SK-N-SH (cell line): Measurements from ENCODE around the gene CLN6. TPM values are rescaled to one million over a fixed set of nuclear protein-coding genes. Genes with fewer than 3 reads are reported as not detected.

Source experiments
- CTCF ChIA-PET: fragments of 300-600, 350-600 bp; formaldehyde crosslinking; extraction: SDS; loops from one replicate; lab custom pipeline; 2021; lab: Yijun Ruan, JAX
- POLR2A ChIA-PET: fragments of 350-600 bp; sonication (Branson Sonifier 250); formaldehyde crosslinking; extraction: SDS; loops from one replicate; lab custom pipeline; 2020; ENCODE audit warnings: antibody characterized with exemption, inconsistent platforms; lab: Yijun Ruan, JAX
- DNase-seq: peaks from one replicate; pipeline ENCODE4 v3.0.0; 2012
- H2AFZ ChIP-seq: fragments of 200-600 bp; sonication (generic); 2 replicates; pipeline ENCODE4 v1.8.1; 2016; ENCODE audit warnings: antibody characterized with exemption, mild to moderate bottlenecking, low read depth
- H3F3A ChIP-seq: fragments of 200-600 bp; sonication (generic); replicated peaks from 2 replicates; pipeline ENCODE3; 2016; ENCODE audit warnings: antibody characterized with exemption, mild to moderate bottlenecking; ENCODE audit not compliant: insufficient read depth
- H3K27ac ChIP-seq, 2 experiments: fragments of 200-500 bp in 1 of 2; fragments of 200-600 bp in 1 of 2; sonication (Bioruptor generic) in 1 of 2; sonication (generic), shearing (Covaris generic) in 1 of 2; 2 replicates each; pipeline versions ENCODE4 v1.5.1 to v1.6.1; 2014 to 2016; ENCODE audit warnings: low read depth in 2 of 2, inconsistent platforms in 1 of 2, low read length in 1 of 2, mild to moderate bottlenecking in 1 of 2, mixed read lengths in 1 of 2
- H3K27me3 ChIP-seq: fragments of 200-600 bp; sonication (generic), shearing (Covaris generic); 2 replicates; pipeline ENCODE4 v1.6.1; 2016; ENCODE audit warnings: mixed run types; ENCODE audit not compliant: insufficient read depth
- H3K36me3 ChIP-seq, 2 experiments: fragments of 200-500 bp in 1 of 2; fragments of 200-600 bp in 1 of 2; sonication (Bioruptor generic) in 1 of 2; sonication (generic) in 1 of 2; replicated peaks in 1 of 2; 2 replicates each; pipeline versions ENCODE3 to v1.5.1; 2014 to 2016; ENCODE audit warnings: low read length in 1 of 2, mild to moderate bottlenecking in 1 of 2; ENCODE audit not compliant: insufficient read depth in 2 of 2, control insufficient read depth in 1 of 2
- H3K4me1 ChIP-seq, 2 experiments: fragments of 200-500 bp in 1 of 2; fragments of 200-600 bp in 1 of 2; sonication (Bioruptor generic) in 1 of 2; sonication (generic), shearing (Covaris generic) in 1 of 2; 2 replicates each; pipeline versions ENCODE4 v1.5.1 to v1.6.1; 2014 to 2016; ENCODE audit warnings: low read depth in 1 of 2, low read length in 1 of 2, mixed run types in 1 of 2; ENCODE audit not compliant: insufficient read depth in 2 of 2, control insufficient read depth in 1 of 2
- H3K4me2 ChIP-seq: fragments of 200-600 bp; sonication (generic), shearing (Covaris generic); 2 replicates; pipeline ENCODE4 v1.6.1; 2017; ENCODE audit warnings: mixed run types
- H3K4me3 ChIP-seq, 2 experiments: fragments of 200-500 bp in 1 of 2; fragments of 200-600 bp in 1 of 2; sonication (Bioruptor generic) in 1 of 2; sonication (generic), shearing (Covaris generic) in 1 of 2; 2 replicates each; pipeline versions ENCODE4 v1.5.1 to v1.8.1; 2014 to 2016; ENCODE audit warnings: low read depth in 2 of 2, inconsistent platforms in 1 of 2, low read length in 1 of 2, mild to moderate bottlenecking in 1 of 2, mixed read lengths in 1 of 2, moderate library complexity in 1 of 2
- H3K79me2 ChIP-seq: fragments of 200-600 bp; sonication (generic); 2 replicates; pipeline ENCODE4 v1.8.1; 2017; ENCODE audit warnings: mild to moderate bottlenecking; ENCODE audit not compliant: insufficient read depth
- H3K9ac ChIP-seq: fragments of 200-600 bp; sonication (generic); 2 replicates; pipeline ENCODE4 v1.6.1; 2017; ENCODE audit warnings: mixed run types
- H3K9me2 ChIP-seq: fragments of 200-600 bp; sonication (generic); 2 replicates; pipeline ENCODE4 v1.6.1; 2017; ENCODE audit warnings: mixed run types
- H3K9me3 ChIP-seq: fragments of 200-600 bp; sonication (generic); 2 replicates; pipeline ENCODE4 v1.6.1; 2017; ENCODE audit warnings: mixed run types, mild to moderate bottlenecking, moderate library complexity
- H4K20me1 ChIP-seq: fragments of 200-600 bp; sonication (generic); 2 replicates; pipeline ENCODE4 v1.6.1; 2017; ENCODE audit warnings: mild to moderate bottlenecking, mixed run types; ENCODE audit not compliant: insufficient read depth
- ELF1 ChIP-seq: IDR thresholded peaks from 2 replicates; pipeline ENCODE4 v1.4.0; 2012
- EP300 ChIP-seq, 2 experiments: IDR thresholded peaks; 2 replicates each; pipeline versions ENCODE4 v1.4.0 to v1.6.1; 2012; ENCODE audit warnings: borderline replicate concordance in 1 of 2, low read depth in 1 of 2, low read length in 1 of 2
- FOSL2 ChIP-seq: IDR thresholded peaks from 2 replicates; pipeline ENCODE4 v1.4.0; 2012; ENCODE audit warnings: low read depth, mild to moderate bottlenecking, moderate library complexity, borderline replicate concordance
- FOXM1 ChIP-seq: IDR thresholded peaks from 2 replicates; pipeline ENCODE4 v1.4.0; 2012; ENCODE audit warnings: low read depth, mild to moderate bottlenecking
- GABPA ChIP-seq: IDR thresholded peaks from 2 replicates; pipeline ENCODE4 v1.4.0; 2012; ENCODE audit warnings: low read depth, mild to moderate bottlenecking
- GATA2 ChIP-seq: sonication (generic); formaldehyde crosslinking; IDR thresholded peaks from 2 replicates; pipeline ENCODE4 v1.5.0; 2020; ENCODE audit warnings: mild to moderate bottlenecking, missing genetic modification reagents
- IRF3 ChIP-seq: fragments of 150-350 bp; IDR thresholded peaks from 2 replicates; pipeline ENCODE4 v1.6.1; 2016; ENCODE audit warnings: mild to moderate bottlenecking, low read depth, low read length
- MEF2A ChIP-seq: IDR thresholded peaks from 2 replicates; pipeline ENCODE4 v1.4.0; 2012; ENCODE audit warnings: low read depth, borderline replicate concordance
- MXI1 ChIP-seq: IDR thresholded peaks from 2 replicates; pipeline ENCODE4 v1.6.1; 2012; ENCODE audit warnings: mild to moderate bottlenecking, low read depth, low read length, improper control_type of control experiment
- REST ChIP-seq: IDR thresholded peaks from 2 replicates; pipeline ENCODE4 v1.6.1; 2012; ENCODE audit warnings: mild to moderate bottlenecking, low read depth, low read length, moderate library complexity
- RXRA ChIP-seq: IDR thresholded peaks from 2 replicates; pipeline ENCODE4 v1.4.0; 2012; ENCODE audit warnings: low read depth, mild to moderate bottlenecking, borderline replicate concordance
- SIN3A ChIP-seq: IDR thresholded peaks from 2 replicates; pipeline ENCODE4 v1.6.1; 2012; ENCODE audit warnings: low read depth, mild to moderate bottlenecking, low read length, moderate library complexity, borderline replicate concordance
- TAF1 ChIP-seq: IDR thresholded peaks from 2 replicates; pipeline ENCODE4 v1.6.1; 2012; ENCODE audit warnings: low read depth, mild to moderate bottlenecking, low read length, moderate library complexity, borderline replicate concordance
- WGBS: methylation state at CpG from one replicate; pipeline ENCODE4 v1.1.6; 2017; ENCODE audit warnings: low lambda C conversion rate; 5-methylcytosine and 5-hydroxymethylcytosine counted together
- polyA plus RNA-seq, 3 experiments: library from polyadenylated mRNA; depleted of rRNA; stranded (reverse); fragments of >200 nt; gene quantifications; 2 replicates each; pipeline ENCODE4 v1.2.3, GENCODE V29; 2012
- TF ChIP-seq, protein P1 (sequence below): IDR thresholded peaks from 2 replicates; pipeline ENCODE4 v1.4.0; 2012; ENCODE audit warnings: low read depth, borderline replicate concordance
- TF ChIP-seq, protein P2 (sequence below): fragments of 200-600 bp; sonication (generic); IDR thresholded peaks from 2 replicates; pipeline ENCODE4 v1.6.1; 2017; ENCODE audit warnings: antibody characterized with exemption, mild to moderate bottlenecking, moderate library complexity

The CLN6 gene
- polyA plus RNA-seq, 1 of the 3 experiments (the other 2 are of a cell fraction) = 27.5 TPM

- WGBS = 98% methylated on average over 6 of the region's 11 CpGs
These were observed 31.7 kb downstream of the CLN6 start for GRCh38 chr15:68197661-68198437.

More at GRCh38 chr15:68197661-68198437, 31.7 kb downstream of the CLN6 start:
- Histone ChIP-seq H3K4me1 (peaks cover 0 to 25% of the 10 kb centered on the region in 2 experiments; a peak in 1 of 4 replicates), H4K20me1 (no peaks in the 10 kb centered on the region), H2AFZ (no peak overlapping the region), H3K9ac (no peak overlapping the region), H3K4me2 (no peak overlapping the region), H3F3A (no peaks in the 10 kb centered on the region), H3K36me3 (peaks cover 12 to 13% of the 10 kb centered on the region in 2 experiments), H3K4me3 (no peak overlapping the region), H3K9me2 (no peaks in the 10 kb centered on the region), H3K79me2 (no peaks in the 10 kb centered on the region), H3K9me3 (no peaks in the 10 kb centered on the region), H3K27ac (no peak overlapping the region), H3K27me3 (no peaks in the 10 kb centered on the region)
- TF ChIP-seq RXRA = no peak
- TF ChIP-seq SIN3A = no peak
- no peak for TF ChIP-seq FOXM1
- TF ChIP-seq EP300 (IDR thresholded peaks at IDR 0.05; ENCODE audit: borderline replicate concordance in 1 of 2, low read depth in 1 of 2, low read length in 1 of 2) = no peak
- no peak for TF ChIP-seq TAF1
- no peak for TF ChIP-seq GATA2 (CRISPR knock-in tag)
- no peak for TF ChIP-seq MXI1
- TF ChIP-seq MEF2A = no peak
- TF ChIP-seq FOSL2 = no peak
- TF ChIP-seq, protein P1, sequence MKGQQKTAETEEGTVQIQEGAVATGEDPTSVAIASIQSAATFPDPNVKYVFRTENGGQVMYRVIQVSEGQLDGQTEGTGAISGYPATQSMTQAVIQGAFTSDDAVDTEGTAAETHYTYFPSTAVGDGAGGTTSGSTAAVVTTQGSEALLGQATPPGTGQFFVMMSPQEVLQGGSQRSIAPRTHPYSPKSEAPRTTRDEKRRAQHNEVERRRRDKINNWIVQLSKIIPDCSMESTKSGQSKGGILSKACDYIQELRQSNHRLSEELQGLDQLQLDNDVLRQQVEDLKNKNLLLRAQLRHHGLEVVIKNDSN = no peak
- TF ChIP-seq, protein P2, sequence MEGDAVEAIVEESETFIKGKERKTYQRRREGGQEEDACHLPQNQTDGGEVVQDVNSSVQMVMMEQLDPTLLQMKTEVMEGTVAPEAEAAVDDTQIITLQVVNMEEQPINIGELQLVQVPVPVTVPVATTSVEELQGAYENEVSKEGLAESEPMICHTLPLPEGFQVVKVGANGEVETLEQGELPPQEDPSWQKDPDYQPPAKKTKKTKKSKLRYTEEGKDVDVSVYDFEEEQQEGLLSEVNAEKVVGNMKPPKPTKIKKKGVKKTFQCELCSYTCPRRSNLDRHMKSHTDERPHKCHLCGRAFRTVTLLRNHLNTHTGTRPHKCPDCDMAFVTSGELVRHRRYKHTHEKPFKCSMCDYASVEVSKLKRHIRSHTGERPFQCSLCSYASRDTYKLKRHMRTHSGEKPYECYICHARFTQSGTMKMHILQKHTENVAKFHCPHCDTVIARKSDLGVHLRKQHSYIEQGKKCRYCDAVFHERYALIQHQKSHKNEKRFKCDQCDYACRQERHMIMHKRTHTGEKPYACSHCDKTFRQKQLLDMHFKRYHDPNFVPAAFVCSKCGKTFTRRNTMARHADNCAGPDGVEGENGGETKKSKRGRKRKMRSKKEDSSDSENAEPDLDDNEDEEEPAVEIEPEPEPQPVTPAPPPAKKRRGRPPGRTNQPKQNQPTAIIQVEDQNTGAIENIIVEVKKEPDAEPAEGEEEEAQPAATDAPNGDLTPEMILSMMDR = no peak
- TF ChIP-seq REST = no peak
- no peak for TF ChIP-seq IRF3
- TF ChIP-seq ELF1 = no peak
- TF ChIP-seq GABPA = no peak
- peak; percentile 16 for DNase-seq
- ChIA-PET POLR2A (no interaction called here), CTCF (interaction anchor here (0.6 to 7.6 kb wide), 3 partner anchors 13 to 97 kb away, joined by 3 to 52 read pairs (median 3); no protein-coding TSS in a partner anchor)
